LoVo (cell line): Measurements from ENCODE around the gene DOCK6.

ENCODE experiments used
- DNase-seq: peaks from one replicate; pipeline ENCODE4 v3.0.0-alpha.2; 2016; ENCODE audit warnings: low spot score

DOCK6 gene, protein sequence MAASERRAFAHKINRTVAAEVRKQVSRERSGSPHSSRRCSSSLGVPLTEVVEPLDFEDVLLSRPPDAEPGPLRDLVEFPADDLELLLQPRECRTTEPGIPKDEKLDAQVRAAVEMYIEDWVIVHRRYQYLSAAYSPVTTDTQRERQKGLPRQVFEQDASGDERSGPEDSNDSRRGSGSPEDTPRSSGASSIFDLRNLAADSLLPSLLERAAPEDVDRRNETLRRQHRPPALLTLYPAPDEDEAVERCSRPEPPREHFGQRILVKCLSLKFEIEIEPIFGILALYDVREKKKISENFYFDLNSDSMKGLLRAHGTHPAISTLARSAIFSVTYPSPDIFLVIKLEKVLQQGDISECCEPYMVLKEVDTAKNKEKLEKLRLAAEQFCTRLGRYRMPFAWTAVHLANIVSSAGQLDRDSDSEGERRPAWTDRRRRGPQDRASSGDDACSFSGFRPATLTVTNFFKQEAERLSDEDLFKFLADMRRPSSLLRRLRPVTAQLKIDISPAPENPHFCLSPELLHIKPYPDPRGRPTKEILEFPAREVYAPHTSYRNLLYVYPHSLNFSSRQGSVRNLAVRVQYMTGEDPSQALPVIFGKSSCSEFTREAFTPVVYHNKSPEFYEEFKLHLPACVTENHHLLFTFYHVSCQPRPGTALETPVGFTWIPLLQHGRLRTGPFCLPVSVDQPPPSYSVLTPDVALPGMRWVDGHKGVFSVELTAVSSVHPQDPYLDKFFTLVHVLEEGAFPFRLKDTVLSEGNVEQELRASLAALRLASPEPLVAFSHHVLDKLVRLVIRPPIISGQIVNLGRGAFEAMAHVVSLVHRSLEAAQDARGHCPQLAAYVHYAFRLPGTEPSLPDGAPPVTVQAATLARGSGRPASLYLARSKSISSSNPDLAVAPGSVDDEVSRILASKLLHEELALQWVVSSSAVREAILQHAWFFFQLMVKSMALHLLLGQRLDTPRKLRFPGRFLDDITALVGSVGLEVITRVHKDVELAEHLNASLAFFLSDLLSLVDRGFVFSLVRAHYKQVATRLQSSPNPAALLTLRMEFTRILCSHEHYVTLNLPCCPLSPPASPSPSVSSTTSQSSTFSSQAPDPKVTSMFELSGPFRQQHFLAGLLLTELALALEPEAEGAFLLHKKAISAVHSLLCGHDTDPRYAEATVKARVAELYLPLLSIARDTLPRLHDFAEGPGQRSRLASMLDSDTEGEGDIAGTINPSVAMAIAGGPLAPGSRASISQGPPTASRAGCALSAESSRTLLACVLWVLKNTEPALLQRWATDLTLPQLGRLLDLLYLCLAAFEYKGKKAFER (N-terminal part only)

DNA sequence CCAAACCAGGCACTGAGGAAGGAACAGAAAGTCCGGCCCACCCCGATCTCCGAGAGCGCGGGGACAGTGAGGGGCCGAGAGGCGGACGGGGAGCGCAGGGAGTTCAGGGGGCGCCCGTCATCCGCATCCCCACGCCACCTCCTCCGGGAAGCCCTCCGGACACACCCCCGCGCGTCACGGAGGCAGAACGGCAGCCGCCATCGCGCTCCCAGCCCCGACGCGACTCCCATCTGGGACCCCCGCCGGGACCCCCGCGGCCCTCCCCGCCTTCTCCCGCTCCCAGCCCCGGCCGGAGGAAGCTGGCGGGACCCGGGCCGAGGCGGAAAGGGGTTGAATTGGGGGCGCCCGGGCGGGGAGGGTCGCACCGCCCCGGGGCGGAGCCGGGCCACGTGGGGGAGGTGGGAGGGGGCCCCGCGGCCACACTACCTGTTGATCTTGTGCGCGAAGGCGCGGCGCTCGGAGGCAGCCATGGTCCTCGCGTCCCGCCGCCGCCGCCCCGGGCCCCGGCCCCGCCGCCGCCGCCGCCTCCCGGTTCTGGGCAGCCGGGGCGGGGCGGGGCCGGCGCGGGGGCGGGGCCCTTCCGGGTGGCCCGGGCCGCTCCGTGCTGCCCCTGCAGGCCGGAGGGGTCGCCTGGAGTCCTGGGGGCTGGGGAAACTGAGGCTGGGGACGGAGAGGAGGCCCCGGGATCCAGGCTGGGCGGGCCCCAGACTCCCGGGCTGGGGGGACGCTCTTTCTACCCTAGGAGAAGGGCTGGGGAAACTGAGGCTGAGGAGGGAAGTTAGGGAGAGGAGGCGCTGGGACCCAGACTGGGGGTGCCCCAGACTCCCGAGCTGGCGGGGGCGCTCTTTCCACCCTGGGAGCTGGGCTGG, at the start of gene DOCK6:
DOCK6 (minus strand) TSS at position 554 of the 869 bp plus-strand sequence; CDS start at position 470, 84 bp downstream.
- peak; percentile 44 for DNase-seq

DNA sequence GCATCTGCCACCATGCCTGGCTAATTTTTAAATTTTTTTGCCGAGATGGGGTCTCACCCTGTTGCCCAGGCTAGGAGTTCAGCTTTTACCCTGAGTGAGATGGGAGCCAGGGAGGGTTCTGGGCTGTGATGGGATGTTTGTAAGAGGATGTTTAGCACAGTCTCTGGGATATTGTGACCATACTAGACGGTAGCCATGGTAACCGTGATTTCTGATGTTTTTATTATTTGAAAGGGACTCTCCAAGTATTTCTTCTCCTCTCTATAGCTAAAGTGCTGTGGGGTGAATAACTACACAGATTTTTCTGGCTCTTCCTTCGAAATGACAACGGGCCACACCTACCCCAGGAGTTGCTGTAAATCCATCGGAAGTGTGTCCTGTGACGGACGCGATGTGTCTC, 44.0 kb upstream of the DOCK6 start:
- DNase-seq = no peak

DNA sequence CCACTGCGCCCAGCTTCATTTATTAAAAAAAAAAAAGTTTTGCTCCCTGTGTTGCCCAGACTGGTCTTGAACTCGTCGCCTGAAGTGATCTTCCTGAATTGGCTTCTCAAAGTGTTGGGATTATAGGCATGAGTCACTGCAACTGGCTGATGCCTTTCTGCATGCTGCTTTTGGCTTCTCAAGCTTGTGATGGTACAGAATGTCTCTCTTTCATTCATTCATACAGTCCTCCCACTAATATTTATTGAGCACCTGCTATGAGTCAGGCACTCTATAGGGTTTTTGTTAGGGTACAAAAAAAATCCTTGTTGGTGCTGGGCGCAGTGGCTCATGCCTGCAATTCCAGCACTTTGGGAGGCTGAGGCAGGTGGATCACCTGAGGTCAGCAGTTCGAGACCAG, 42.6 kb upstream of the DOCK6 start:
- DNase-seq = no peak

DNA sequence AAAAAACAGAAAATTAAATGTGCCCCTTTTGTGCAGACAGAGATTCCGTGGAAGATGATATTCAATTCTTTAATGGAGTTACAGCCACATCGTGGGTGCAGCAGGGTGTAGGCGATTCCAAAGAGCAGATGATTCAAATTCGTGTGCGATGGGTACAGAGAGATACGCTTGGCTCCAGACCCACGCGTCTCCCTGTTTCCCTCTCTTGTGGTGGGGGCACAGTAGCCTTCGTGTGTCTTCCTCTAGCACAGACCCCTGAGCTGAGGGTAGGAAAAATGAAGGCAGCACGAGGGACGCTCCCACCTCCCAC, 38.4 kb upstream of the DOCK6 start:
- DNase-seq = no peak

GRCh38 chr19:11299946-11300810, 37.9 kb upstream of the DOCK6 start:
- DNase-seq = no peak

GRCh38 chr19:11296264-11296663, 33.9 kb upstream of the DOCK6 start:
- no peak for DNase-seq

DNA sequence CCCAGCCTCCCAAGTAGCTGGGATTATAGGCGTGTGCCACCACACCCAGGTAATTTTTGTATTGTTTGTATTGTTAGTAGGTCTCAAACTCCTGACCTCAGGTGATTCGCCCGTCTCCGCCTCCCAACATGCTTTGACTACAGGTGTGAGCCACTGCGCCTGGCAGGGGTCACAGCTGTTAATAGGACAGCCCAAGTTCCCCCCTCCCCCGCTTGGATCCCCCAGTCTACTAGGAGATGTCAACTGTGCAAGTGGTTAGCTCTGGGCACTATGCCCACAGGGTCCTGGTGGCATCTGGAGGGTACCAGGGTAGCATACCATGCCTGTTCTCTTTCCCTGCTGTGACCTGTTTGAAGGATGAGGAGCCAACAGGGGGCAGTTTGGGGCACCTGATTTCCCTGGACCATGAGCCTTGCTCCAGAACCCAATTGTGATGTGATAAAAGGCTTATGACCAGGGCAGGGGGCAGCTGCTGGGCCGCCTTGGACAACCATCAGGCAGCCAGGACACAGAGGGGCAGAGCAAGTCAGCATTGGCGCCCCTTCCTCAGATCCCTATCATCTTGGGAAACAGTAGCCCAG, 33.4 kb upstream of the DOCK6 start, which contains the start of gene TSPAN16:
TSPAN16 (plus strand) TSS at position 496 of the 581 bp plus-strand sequence. CDS start 138 bp downstream, outside the sequence.
- no peak for DNase-seq

- no peak for DNase-seq
Measured at GRCh38 chr19:11295180-11295579, 32.9 kb upstream of the DOCK6 start.

- peak; percentile 91 for DNase-seq
Measured at GRCh38 chr19:11293433-11294389, 31.4 kb upstream of the DOCK6 start.

- DNase-seq = no peak
Measured at GRCh38 chr19:11291991-11292390, 29.7 kb upstream of the DOCK6 start.

- no peak for DNase-seq
Measured at GRCh38 chr19:11291415-11291814, 29.1 kb upstream of the DOCK6 start.

- no peak for DNase-seq
Measured at GRCh38 chr19:11290256-11290655, 27.9 kb upstream of the DOCK6 start.

DNA sequence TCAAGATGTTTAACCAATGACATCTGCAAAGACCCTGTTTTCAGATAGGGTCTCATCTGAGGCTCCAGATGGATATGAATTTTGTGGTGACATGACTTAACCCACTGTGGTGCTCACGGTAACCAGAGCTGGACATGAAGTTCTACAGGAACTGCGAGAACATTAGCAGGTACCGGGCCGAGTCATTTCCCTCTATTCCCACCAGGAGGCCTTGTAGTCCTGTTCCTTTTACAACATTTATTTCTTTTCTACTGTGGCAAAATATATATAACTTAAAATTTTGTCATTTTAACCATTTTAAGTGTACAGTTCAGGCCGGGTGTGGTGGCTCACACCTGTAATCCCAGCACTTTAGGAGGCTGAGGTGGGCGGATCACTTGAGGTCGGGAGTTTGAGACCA, 26.0 kb upstream of the DOCK6 start:
- DNase-seq = no peak

DNA sequence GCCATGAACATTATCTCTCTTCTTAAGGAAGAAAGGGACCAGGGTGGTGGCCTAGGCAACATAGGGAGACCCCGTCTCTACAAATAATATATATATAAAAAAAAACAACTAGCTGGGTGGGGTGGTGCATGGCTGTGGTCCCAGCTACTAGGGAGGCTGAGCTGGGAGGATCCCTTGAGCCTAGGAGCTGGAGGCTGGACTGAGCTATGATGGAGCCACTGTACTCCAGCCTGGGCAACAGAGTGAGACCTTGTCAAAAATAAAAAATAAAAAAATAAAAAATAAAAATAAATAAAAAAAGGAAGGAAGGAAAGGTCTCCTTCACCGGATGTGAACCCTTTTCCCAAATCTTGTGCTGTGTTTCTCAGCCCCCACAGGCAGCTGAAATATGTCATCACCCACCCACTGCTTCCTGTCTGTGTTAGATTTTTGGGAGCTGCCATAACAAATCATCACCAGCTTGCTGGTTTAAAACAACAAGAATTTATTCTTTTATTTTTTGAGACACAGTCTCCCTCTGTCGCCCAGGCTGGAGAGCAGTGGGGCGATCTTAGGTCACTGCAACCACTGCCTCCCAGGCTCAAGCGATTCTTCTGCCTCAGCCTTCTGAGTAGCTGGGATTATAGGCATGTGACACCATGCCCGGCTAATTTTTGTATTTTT, 24.1 kb upstream of the DOCK6 start:
- DNase-seq = no peak

DNA sequence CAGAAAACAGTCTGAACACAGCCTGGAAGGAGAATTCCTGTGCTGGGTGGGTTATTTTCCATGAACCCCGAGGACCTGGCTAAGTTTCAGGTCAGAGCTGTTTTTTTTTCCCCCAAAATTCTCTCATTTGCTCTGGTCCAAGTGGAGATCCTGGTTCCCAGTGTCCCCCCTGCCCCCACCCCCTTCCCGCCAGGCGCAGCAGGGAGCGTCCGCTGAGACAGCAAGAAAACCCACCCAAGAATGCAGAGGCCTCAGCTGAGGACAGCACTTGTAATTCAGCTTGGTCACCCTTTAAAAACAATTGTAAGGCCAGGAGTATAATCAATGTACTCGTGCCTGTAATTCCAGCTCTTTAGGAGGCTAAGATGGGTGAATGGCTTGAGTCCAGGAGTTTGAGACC, 22.2 kb upstream of the DOCK6 start:
- DNase-seq = no peak

GRCh38 chr19:11281356-11282049, 19.2 kb upstream of the DOCK6 start:
- no peak for DNase-seq

- DNase-seq = no peak
Measured at GRCh38 chr19:11279505-11280236, 17.3 kb upstream of the DOCK6 start.
